ENCODE results near the gene ABCA6. TPM values are rescaled to one million over a fixed set of nuclear protein-coding genes. Genes with fewer than 3 reads are reported as not detected.

Gene ABCA6
- polyA plus RNA-seq, 2 of the 4 experiments (the other 2 are of a cell fraction), result 0.05 TPM; not detected in 1

DNA sequence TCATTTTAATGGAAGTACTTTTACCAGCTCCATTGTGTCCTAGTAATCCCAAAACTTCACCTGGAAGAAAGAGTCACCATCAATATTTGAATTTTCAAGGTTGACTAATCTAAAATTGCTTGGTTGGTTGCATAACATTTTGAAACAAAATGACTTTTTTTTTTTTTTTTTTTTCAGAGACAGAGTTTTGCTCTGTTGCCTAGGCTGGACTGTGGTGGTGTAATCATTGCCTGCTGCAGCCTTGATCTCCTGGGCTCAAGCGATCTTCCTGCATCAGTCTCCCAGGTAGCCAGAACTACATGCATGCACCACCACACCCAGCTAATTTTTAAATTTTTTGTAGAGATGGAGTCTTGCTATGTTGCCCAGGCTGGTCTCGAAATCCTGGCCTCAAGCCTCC is 12.6 kb upstream of the ABCA6 start:
- ATAC-seq, result no peak
- no peak for TF ChIP-seq RARB (CRISPR knock-in tag; IDR thresholded peaks at IDR 0.05)
- TF ChIP-seq NFE2L2 (conservative IDR thresholded peaks at IDR 0.05; ENCODE audit: low read length), result no peak
- no peak for TF ChIP-seq FOSB (CRISPR knock-in tag; IDR thresholded peaks at IDR 0.05)
- TF ChIP-seq HDAC2 (IDR thresholded peaks at IDR 0.05), result no peak
- no peak for TF ChIP-seq KDM5A (IDR thresholded peaks at IDR 0.05)
- TF ChIP-seq HOXB13 (CRISPR knock-in tag; IDR thresholded peaks at IDR 0.05; ENCODE audit: low read depth), result no peak
- 52% methylated on average over 2 of the region's 2 CpGs for WGBS (ENCODE audit: missing lambda C conversion rate)
- CTCF ChIA-PET, result interaction anchor here (0.6 to 1.8 kb wide), 5 partner anchors 20 to 243 kb away, joined by 3 to 5 read pairs (median 3); no protein-coding TSS in a partner anchor
- Histone ChIP-seq H3K4me3 (no peak overlapping the region), H3K4me2 (no peak overlapping the region), H3K27ac (no peak overlapping the region), H3K9me3 (no peaks in the 10 kb centered on the region), H3K4me1 (no peaks in the 10 kb centered on the region)
- no peak for DNase-seq (ENCODE audit: low read depth in 1 of 2, low spot score in 1 of 2)
- FAIRE-seq, result no peak
- POLR2A ChIA-PET, result no interaction called here

DNA sequence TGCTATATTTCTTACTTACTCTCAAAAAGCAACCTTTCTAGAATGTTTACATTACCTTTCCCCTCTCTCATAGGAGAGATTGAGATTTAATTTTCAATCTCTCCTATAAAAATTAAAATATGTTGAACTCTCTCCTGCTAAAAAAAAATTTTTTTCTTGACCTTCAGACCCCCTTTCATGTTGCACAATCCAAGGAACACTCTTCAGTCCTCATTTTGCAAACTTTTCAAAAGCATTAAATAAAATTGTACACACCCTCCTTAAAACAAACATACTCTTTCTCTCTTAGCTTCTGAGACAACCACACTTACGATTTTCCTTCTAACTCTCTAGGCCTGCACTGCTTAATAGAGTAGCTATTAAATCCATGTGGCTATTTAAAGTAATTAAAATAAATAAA is 8.6 kb upstream of the ABCA6 start:
- FAIRE-seq (no peak), ATAC-seq (no peak), DNase-seq (ENCODE audit: low read depth in 1 of 2, low spot score in 1 of 2) (no peak)
- Histone ChIP-seq H3K4me3 (no peak overlapping the region), H3K27ac (no peak overlapping the region), H3K4me2 (no peak overlapping the region), H3K4me1 (no peaks in the 10 kb centered on the region), H3K9me3 (no peaks in the 10 kb centered on the region)
- CTCF ChIA-PET, result no interaction called here
- 9% methylated on average over 1 of the region's 1 CpG for WGBS (ENCODE audit: missing lambda C conversion rate)
- TF ChIP-seq RFX5 (IDR thresholded peaks at IDR 0.05) (no peak), CHD2 (IDR thresholded peaks at IDR 0.05; ENCODE audit: low read length, partially characterized antibody) (no peak), TP53 (CRISPR knock-in tag; IDR thresholded peaks at IDR 0.05) (no peak), MYC (IDR thresholded peaks at IDR 0.05; ENCODE audit: borderline replicate concordance, low read length) (no peak), CHD4 (IDR thresholded peaks at IDR 0.05; ENCODE audit: borderline replicate concordance) (no peak), CBX2 (IDR thresholded peaks at IDR 0.05; ENCODE audit: borderline replicate concordance, low read depth) (no peak), FOSB (CRISPR knock-in tag; IDR thresholded peaks at IDR 0.05) (no peak), KDM5A (IDR thresholded peaks at IDR 0.05) (no peak), ZC3H11A (IDR thresholded peaks at IDR 0.05) (no peak), RCOR1 (IDR thresholded peaks at IDR 0.05; ENCODE audit: low read depth, low read length) (no peak), FOSL2 (IDR thresholded peaks at IDR 0.05) (no peak), FOSL2 (CRISPR knock-in tag; IDR thresholded peaks at IDR 0.05) (no peak), CBX8 (IDR thresholded peaks at IDR 0.05) (no peak), HOXB5 (CRISPR knock-in tag; IDR thresholded peaks at IDR 0.05) (no peak), EHF (CRISPR knock-in tag; IDR thresholded peaks at IDR 0.05) (no peak), NPAS2 (CRISPR knock-in tag; IDR thresholded peaks at IDR 0.05; ENCODE audit: borderline replicate concordance) (no peak), MAFK (IDR thresholded peaks at IDR 0.05; ENCODE audit: partially characterized antibody) (no peak)
- TF ChIP-seq, protein P1, sequence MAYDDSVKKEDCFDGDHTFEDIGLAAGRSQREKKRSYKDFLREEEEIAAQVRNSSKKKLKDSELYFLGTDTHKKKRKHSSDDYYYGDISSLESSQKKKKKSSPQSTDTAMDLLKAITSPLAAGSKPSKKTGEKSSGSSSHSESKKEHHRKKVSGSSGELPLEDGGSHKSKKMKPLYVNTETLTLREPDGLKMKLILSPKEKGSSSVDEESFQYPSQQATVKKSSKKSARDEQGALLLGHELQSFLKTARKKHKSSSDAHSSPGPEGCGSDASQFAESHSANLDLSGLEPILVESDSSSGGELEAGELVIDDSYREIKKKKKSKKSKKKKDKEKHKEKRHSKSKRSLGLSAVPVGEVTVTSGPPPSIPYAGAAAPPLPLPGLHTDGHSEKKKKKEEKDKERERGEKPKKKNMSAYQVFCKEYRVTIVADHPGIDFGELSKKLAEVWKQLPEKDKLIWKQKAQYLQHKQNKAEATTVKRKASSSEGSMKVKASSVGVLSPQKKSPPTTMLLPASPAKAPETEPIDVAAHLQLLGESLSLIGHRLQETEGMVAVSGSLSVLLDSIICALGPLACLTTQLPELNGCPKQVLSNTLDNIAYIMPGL (CRISPR knock-in tag; IDR thresholded peaks at IDR 0.05; ENCODE audit: borderline replicate concordance), result no peak
- TF ChIP-seq, protein P2, sequence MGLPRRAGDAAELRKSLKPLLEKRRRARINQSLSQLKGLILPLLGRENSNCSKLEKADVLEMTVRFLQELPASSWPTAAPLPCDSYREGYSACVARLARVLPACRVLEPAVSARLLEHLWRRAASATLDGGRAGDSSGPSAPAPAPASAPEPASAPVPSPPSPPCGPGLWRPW (IDR thresholded peaks at IDR 0.05), result no peak
- TF ChIP-seq, protein P3, sequence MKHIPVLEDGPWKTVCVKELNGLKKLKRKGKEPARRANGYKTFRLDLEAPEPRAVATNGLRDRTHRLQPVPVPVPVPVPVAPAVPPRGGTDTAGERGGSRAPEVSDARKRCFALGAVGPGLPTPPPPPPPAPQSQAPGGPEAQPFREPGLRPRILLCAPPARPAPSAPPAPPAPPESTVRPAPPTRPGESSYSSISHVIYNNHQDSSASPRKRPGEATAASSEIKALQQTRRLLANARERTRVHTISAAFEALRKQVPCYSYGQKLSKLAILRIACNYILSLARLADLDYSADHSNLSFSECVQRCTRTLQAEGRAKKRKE (CRISPR knock-in tag; IDR thresholded peaks at IDR 0.05; ENCODE audit: low read depth), result no peak
- POLR2A ChIA-PET, result no interaction called here

DNA sequence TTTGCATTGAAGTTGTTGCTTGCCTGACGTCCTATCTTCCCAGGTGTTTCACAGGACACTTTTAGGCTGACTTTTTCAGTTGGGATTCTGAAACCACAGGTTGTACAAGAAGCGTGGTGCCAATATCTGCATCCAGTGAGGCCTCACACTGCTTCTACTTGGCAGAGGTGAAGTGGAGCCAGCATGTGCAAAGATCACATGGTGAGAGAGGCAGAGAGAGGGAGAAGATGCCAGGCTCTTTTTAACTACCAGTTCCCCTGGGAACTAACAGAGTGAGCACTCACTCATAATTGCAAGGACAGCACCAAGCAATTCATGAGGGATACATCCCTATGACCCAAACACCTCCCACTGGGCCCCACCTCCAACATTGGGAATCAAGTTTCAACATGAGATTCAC is 5.8 kb upstream of the ABCA6 start:
- WGBS (ENCODE audit: missing lambda C conversion rate), result 55% methylated on average over 2 of the region's 2 CpGs
- DNase-seq (ENCODE audit: low read depth in 1 of 2, low spot score in 1 of 2), result no peak
- Histone ChIP-seq H3K4me2 (no peak overlapping the region), H3K4me3 (no peak overlapping the region), H3K4me1 (peaks cover 2% of the 10 kb centered on the region; the same call in 1 of the 3 replicates), H3K27ac (no peak overlapping the region), H3K9me3 (no peaks in the 10 kb centered on the region)
- ChIA-PET POLR2A (no interaction called here), CTCF (no interaction called here)
- TF ChIP-seq RNF2 (IDR thresholded peaks at IDR 0.05; ENCODE audit: borderline replicate concordance, low read depth) (no peak), HOXA7 (CRISPR knock-in tag; IDR thresholded peaks at IDR 0.05) (no peak), RCOR1 (IDR thresholded peaks at IDR 0.05; ENCODE audit: low read depth, low read length) (no peak)
- TF ChIP-seq, protein P4, sequence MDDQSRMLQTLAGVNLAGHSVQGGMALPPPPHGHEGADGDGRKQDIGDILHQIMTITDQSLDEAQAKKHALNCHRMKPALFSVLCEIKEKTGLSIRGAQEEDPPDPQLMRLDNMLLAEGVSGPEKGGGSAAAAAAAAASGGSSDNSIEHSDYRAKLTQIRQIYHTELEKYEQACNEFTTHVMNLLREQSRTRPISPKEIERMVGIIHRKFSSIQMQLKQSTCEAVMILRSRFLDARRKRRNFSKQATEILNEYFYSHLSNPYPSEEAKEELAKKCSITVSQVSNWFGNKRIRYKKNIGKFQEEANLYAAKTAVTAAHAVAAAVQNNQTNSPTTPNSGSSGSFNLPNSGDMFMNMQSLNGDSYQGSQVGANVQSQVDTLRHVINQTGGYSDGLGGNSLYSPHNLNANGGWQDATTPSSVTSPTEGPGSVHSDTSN (IDR thresholded peaks at IDR 0.05), result no peak
- TF ChIP-seq, protein P5, sequence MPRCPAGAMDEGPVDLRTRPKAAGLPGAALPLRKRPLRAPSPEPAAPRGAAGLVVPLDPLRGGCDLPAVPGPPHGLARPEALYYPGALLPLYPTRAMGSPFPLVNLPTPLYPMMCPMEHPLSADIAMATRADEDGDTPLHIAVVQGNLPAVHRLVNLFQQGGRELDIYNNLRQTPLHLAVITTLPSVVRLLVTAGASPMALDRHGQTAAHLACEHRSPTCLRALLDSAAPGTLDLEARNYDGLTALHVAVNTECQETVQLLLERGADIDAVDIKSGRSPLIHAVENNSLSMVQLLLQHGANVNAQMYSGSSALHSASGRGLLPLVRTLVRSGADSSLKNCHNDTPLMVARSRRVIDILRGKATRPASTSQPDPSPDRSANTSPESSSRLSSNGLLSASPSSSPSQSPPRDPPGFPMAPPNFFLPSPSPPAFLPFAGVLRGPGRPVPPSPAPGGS (IDR thresholded peaks at IDR 0.05), result no peak
- TF ChIP-seq, protein P6, sequence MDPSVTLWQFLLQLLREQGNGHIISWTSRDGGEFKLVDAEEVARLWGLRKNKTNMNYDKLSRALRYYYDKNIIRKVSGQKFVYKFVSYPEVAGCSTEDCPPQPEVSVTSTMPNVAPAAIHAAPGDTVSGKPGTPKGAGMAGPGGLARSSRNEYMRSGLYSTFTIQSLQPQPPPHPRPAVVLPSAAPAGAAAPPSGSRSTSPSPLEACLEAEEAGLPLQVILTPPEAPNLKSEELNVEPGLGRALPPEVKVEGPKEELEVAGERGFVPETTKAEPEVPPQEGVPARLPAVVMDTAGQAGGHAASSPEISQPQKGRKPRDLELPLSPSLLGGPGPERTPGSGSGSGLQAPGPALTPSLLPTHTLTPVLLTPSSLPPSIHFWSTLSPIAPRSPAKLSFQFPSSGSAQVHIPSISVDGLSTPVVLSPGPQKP (IDR thresholded peaks at IDR 0.05; ENCODE audit: low read depth, low read length), result no peak
- TF ChIP-seq, protein P7, sequence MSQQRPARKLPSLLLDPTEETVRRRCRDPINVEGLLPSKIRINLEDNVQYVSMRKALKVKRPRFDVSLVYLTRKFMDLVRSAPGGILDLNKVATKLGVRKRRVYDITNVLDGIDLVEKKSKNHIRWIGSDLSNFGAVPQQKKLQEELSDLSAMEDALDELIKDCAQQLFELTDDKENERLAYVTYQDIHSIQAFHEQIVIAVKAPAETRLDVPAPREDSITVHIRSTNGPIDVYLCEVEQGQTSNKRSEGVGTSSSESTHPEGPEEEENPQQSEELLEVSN (IDR thresholded peaks at IDR 0.05; ENCODE audit: borderline replicate concordance, low read depth), result no peak
- no peak for FAIRE-seq
- no peak for ATAC-seq
